SH-SY5Y (cell line): ENCODE data around the gene CRACR2A.

Experiments used
- GATA2 ChIP-seq: IDR thresholded peaks from 2 replicates; pipeline ENCODE4 v1.6.1; 2011; ENCODE audit warnings: mild to moderate bottlenecking, low read depth, low read length
- GATA3 ChIP-seq: IDR thresholded peaks from 2 replicates; pipeline ENCODE4 v1.6.1; 2011; ENCODE audit warnings: low read depth, mild to moderate bottlenecking, low read length, moderate library complexity

DNA sequence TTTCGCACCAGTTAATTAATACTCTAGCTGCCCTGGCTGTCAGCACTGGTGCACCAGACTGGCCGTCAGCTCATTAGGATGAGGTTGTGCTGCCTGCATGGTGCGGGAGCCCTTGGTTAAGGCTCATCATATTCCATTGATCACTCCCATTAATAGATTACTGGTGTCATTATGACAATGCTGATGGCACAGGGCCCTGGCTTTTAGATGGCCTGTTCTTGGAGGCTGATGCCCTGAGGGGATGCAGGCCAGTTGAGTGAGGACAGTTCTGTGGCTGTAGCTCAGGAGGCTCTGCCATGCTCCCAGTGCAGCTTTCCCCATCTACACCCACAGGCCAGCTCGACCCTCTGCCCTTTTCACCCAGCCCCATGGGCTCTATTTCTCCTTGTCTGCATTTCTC, 135.3 kb downstream of the CRACR2A start:
- no peak for TF ChIP-seq GATA3
- no peak for TF ChIP-seq GATA2
